GM18511 (cell line): ENCODE results near the gene ASB14.

Experiments used
- ATAC-seq: cut with Tn5 transposase; IDR thresholded peaks from one replicate; pipeline ENCODE4 v1.9.1; 2021; ENCODE audit warnings: mild to moderate bottlenecking, moderate library complexity; ENCODE audit not compliant: unreplicated experiment

The ASB14 gene

DNA sequence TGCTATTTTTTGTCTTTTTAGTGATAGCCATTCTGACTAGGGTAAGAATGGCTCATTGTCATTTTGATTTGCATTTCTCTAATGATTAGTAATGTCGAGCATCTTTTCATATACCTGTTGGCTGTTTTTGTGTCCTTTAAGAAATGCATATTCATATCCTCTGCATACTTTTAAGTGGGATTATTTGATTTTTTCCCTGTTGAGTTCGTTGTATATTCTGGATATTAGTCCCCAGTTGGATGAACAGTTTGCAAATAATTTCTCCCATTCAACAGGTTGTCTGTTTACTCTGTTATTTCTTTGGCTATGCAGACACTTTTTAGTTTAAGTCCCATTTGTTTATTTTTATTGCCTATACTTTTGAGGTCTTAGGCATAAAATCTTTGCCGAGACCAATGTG, 30.6 kb downstream of the ASB14 start:
- no peak for ATAC-seq

GRCh38 chr3:57261119-57261518, 31.4 kb downstream of the ASB14 start:
- no peak for ATAC-seq

GRCh38 chr3:57257678-57258077, 34.8 kb downstream of the ASB14 start:
- ATAC-seq = no peak

DNA sequence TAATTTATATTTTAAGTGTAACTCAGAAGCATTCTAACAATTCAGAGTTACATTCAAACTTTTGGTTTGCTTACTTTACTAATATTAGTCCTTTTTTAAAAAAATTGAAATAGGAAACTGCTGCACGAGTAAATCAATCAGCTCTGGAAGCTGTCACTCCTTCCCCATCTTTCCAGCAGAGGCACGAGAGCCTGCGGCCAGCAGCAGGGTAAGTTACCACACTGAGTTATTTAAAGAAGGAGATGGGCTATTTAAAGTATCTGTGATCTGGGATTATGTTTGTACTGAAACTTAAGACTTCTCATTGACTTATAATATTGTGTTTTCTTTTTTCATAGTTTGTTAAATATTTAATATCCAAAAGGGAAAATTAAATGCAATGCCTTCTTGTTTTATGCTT, 35.6 kb downstream of the ASB14 start:
- no peak for ATAC-seq

- no peak for ATAC-seq
These were observed 40.1 kb downstream of the ASB14 start for GRCh38 chr3:57252404-57252803.

GRCh38 chr3:57244946-57245345, 47.5 kb downstream of the ASB14 start:
- no peak for ATAC-seq

DNA sequence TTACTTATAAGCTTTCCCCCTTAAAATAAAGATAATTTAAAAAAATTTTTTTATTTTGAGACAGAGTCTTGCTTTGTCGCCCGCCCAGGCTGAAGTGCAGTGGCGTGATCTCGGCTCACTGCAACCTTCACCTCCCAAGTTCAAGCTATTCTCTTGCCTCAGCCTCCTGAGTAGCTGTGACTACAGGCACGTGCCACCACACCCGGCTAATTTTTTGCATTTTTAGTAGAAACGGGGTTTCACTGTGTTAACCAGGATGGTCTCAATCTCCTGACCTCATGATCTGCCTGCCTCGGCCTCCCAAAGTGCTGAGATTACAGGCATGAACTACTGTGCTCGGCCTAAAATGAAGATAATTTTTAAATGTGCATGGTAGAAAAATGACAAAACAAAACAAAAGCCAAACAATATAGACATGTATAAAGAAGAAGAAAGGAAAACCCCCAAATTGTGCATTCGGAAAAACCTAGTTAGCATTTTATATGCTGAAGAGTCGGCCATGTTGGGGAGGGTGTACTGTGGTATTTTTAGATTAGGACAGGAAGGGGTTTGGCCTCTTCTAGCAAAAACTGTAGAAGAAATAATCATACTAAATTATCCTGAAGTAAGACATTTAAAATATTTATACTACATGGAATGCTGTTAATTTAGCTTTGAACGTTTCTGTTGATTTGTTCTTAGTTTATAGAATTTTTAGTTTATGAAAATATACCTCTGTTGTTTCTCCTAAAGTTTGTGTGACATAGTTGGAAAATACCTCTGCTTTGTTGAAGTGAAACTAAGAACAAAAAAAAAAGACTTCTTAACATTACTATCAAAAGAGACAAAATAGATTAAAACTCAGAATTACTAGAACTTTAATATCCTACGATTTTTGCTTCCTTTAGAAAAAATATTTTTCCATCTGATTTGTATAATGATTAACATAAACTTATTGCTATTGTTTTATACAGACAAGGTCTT, 57.6 kb downstream of the ASB14 start:
- ATAC-seq = no peak

DNA sequence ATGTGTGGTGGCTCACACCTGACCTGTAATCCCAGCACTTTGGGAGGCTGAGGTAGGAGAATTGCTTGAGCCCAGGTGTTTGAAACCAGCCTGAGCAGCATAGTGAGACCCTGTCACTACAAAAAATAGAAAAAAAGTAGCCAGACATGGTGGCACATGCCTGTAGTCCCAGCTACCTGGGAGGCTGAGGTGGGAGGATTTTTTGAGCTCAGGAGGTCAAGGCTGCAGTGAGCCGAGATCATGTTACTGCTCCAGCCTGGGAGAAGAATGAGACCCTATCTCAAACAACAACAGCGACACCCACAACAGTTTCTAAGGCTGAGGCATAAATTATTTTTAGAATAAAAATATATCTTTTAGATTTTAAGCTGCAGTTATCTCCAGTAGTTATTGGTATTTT, 58.7 kb downstream of the ASB14 start:
- no peak for ATAC-seq

DNA sequence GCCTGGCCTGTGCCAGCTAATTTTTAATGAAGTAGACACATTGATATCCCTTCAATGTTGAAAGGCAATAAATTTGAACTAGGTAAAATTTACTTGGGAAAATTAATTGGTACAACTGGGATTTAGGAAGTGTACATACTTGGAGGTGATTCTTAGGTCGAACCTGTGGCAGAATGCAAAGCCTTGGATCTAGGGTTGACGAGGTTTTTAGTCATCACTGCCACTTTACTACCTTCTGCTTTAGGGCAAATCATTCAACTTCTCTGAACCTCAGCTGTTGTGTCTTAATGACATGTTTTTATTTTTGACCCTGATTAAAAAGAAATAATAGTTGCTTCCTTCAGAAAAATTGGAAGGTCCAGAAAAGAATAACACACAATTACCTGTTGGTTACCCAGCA, 62.5 kb downstream of the ASB14 start:
- no peak for ATAC-seq

DNA sequence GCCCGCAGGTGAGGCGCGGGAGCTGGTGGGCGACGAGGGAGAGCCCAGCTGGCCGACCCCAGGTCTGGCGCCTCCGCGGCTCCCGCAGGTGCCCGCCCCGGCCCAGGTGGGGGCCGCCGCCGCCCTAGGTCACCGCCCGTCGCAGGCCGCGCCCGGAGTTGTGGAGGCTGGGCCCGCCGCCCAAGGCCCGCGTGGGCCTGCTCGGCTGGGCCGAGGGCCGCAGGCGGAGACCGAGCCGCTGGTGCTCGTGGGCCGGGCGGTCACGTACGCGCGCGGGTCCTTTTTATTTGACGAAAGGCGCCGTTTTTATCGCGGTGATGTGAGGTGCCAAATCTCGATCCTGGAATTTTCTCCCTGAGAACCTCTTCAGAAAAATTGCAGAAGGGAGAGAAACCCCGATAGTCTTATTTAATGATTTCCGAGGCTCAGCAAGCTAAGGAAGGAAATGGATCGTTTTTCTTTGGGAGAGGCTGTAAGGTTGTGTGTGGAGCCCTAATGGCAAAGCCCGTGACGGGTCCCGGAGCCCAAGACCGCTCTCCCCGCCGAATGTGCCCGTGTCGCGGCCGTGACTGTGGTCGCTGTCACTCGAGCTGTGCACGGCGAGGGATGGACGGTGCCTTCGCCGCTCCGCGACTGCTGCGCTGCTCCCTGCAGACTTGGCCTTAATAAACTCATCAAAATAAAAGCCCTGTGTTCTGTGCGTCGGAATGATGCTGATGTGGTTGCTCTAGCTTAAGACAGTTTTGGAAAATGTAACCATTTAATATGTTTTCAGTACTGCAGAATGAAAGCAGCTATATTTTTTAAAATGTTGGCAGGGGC, 64.3 kb downstream of the ASB14 start:
- peak; percentile 46 for ATAC-seq

DNA sequence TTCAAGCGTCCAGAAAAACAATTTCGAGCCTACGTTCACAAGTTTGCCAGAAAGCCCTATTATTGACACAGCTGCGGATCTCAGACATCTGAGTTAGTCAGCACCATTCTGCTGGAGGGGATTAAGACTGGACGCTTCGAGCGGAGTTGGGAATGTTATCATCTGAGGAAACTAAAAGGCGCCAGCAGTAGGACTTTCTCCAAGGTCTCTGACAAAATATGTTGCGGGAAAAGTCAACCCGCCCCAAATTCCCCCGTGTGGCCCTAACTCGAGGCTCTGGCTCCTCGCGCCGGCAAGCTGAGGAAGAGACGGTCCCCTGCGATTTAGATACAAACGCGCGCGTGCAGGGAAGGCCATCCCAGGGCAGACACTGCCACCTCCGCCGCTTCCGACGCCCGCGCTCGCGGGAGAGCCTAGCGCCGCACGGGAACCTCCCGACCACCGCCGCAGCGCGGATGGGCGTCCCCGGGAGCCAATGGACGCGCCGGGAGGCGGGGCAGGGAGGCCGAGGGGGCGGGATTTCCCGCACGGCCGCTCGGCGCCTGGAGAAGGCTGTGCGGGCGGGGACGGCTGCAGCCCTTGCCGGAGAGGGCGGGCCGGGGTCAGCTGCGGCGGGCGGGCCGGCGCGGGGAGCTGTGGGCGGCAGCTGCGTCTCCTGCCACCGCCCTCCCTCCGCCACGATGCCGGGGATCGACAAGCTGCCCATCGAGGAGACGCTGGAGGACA, 65.1 kb downstream of the ASB14 start, which contains the start of gene APPL1:
Gene APPL1 (plus strand): TSS at position 526 of the 726 bp plus-strand sequence. CDS start 155 bp downstream, at position 681.
- ATAC-seq = peak; percentile 88

DNA sequence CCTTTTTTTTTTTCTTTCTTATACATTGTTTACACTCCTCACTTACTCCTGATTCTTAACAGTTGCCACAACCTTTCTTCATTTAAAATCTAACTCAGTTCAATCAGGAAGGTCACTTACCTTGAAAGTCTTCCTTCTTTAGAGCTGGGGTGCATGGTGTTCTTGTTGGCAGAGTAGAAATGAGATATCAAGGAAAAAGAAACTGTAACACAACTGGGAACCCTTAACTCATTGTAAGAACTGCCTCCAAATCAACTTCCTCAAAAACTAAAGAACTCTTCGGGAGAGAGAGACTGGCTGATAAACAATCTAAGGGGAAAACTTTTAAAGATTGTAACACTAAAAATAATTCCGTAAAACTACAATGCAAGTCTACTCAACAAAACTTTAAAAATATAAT, 66.3 kb downstream of the ASB14 start:
- ATAC-seq = no peak

- no peak for ATAC-seq
These were observed 67.6 kb downstream of the ASB14 start for GRCh38 chr3:57224856-57225255.

GRCh38 chr3:57221883-57222282, 70.6 kb downstream of the ASB14 start:
- no peak for ATAC-seq
